GM23248 (cell line): Measurements from ENCODE around the gene SLC4A8.

Experiments used
- EZH2 ChIP-seq: fragments of 200-600 bp; sonication (generic); IDR thresholded peaks from 2 replicates; pipeline ENCODE4 v1.6.1; 2018; ENCODE audit warnings: antibody characterized with exemption, mild to moderate bottlenecking; ENCODE audit not compliant: insufficient read depth, poor library complexity, severe bottlenecking
- EZH2phosphoT487 ChIP-seq: fragments of 200-600 bp; sonication (generic); IDR thresholded peaks from 2 replicates; pipeline ENCODE4 v1.6.1; 2018; ENCODE audit warnings: antibody characterized with exemption, moderate library complexity, mild to moderate bottlenecking, low read depth; ENCODE audit not compliant: insufficient read depth

DNA sequence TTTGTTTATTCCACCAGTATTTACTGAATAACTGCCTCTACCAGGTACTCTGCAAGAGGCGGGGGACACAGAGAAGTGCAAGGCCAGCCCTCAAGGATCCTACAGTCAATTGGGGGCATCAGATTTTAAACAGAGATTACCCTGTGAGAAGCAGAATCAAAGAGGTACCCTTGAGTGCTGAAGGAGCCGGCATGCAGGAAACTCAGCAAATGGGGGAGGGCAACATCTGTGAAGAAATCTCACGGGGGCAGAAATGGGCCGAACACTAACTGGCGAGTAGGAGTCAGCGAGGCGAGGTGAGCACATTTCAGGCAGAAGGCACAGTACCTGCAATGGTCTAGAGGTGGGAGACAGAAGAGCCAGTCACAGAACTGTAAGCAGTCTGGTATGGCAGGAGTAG, 42.5 kb upstream of the SLC4A8 start:
- TF ChIP-seq EZH2: no peak
- TF ChIP-seq EZH2phosphoT487: no peak
